HEK293 (cell line): ENCODE measurements around the gene GRAMD1C.

Experiments used
- CTCF ChIP-seq: fragments of 450-650 bp; formaldehyde crosslinking; IDR thresholded peaks from 2 replicates; pipeline ENCODE4 v1.5.1; 2016; ENCODE audit warnings: missing biosample characterization, missing genetic modification characterization
- ZNF596 ChIP-seq: fragments of 450-650 bp; IDR thresholded peaks from 2 replicates; pipeline ENCODE4 v1.5.0; 2018; ENCODE audit warnings: missing biosample characterization, mild to moderate bottlenecking, missing genetic modification characterization, moderate library complexity

GRCh38 chr3:113847664-113848461 lies 9.3 kb downstream of the GRAMD1C start:
- no peak for TF ChIP-seq CTCF (tag by site-specific recombination)
- TF ChIP-seq ZNF596 = no peak
